Fibroblast of pulmonary artery (primary cell): ENCODE measurements around the gene PRKAA1.

Source experiments
- DNase-seq: peaks from one replicate; pipeline ENCODE4 v3.0.0-alpha.2; 2010; ENCODE audit warnings: low read depth
- H3K4me3 ChIP-seq: replicated peaks from 2 replicates; pipeline ENCODE4 v1.5.1; 2011; ENCODE audit warnings: low read depth, mild to moderate bottlenecking, control low read depth, low read length, moderate library complexity
- CTCF ChIP-seq: IDR thresholded peaks from 2 replicates; pipeline ENCODE4 v1.5.1; 2011; ENCODE audit warnings: mild to moderate bottlenecking, control low read depth, low read length, inconsistent platforms; ENCODE audit errors: missing control alignments

PRKAA1 gene

GRCh38 chr5:40798012-40798800 lies at the start of gene PRKAA1:
PRKAA1 (minus strand) TSS chr5:40798374; CDS start chr5:40798189, 185 bp downstream.
- peak; percentile 89 for DNase-seq
- peak; percentile 26 for TF ChIP-seq CTCF
- peak within 1 kb of the TSS; percentile 96 for H3K4me3 ChIP-seq

GRCh38 chr5:40847525-40847924 lies 49.4 kb upstream of the PRKAA1 start:
- TF ChIP-seq CTCF: no peak
- no peak overlapping the region for H3K4me3 ChIP-seq
- no peak for DNase-seq

- H3K4me3 ChIP-seq: no peak overlapping the region
- TF ChIP-seq CTCF: no peak
- no peak for DNase-seq
Measured at GRCh38 chr5:40846371-40846770, 48.2 kb upstream of the PRKAA1 start.

- DNase-seq: no peak
- TF ChIP-seq CTCF: no peak
- no peak overlapping the region for H3K4me3 ChIP-seq
Measured at GRCh38 chr5:40844565-40844964, 46.4 kb upstream of the PRKAA1 start.

- H3K4me3 ChIP-seq: peak overlapping the region; percentile 61
- DNase-seq: peak; percentile 33
- TF ChIP-seq CTCF: no peak
Measured at GRCh38 chr5:40842351-40842750, 44.2 kb upstream of the PRKAA1 start.

GRCh38 chr5:40841068-40841805 lies 43.1 kb upstream of the PRKAA1 start, which contains the start of gene CARD6:
CARD6 (plus strand) TSS chr5:40841367; CDS start chr5:40841383, 16 bp downstream.
- TF ChIP-seq CTCF: peak; percentile 20
- peak within 1 kb of the TSS; percentile 61 for H3K4me3 ChIP-seq
- DNase-seq: peak; percentile 65

- TF ChIP-seq CTCF: no peak
- DNase-seq: no peak
Measured at GRCh38 chr5:40838086-40838485, 39.9 kb upstream of the PRKAA1 start.

More at GRCh38 chr5:40838086-40838485, 39.9 kb upstream of the PRKAA1 start:
- H3K4me3 ChIP-seq: no peak overlapping the region
